GM12874 (cell line): ENCODE results near the gene LMBRD2.

Source experiments
- TF ChIP-seq, protein P1 (sequence below): IDR thresholded peaks from 2 replicates; pipeline ENCODE4 v1.5.1; 2011; ENCODE audit warnings: low read depth, mild to moderate bottlenecking, control low read depth, low read length, moderate library complexity; ENCODE audit not compliant: insufficient read depth

LMBRD2 gene

GRCh38 chr5:36172599-36172998 is 20.9 kb upstream of the LMBRD2 start:
- TF ChIP-seq, protein P1, sequence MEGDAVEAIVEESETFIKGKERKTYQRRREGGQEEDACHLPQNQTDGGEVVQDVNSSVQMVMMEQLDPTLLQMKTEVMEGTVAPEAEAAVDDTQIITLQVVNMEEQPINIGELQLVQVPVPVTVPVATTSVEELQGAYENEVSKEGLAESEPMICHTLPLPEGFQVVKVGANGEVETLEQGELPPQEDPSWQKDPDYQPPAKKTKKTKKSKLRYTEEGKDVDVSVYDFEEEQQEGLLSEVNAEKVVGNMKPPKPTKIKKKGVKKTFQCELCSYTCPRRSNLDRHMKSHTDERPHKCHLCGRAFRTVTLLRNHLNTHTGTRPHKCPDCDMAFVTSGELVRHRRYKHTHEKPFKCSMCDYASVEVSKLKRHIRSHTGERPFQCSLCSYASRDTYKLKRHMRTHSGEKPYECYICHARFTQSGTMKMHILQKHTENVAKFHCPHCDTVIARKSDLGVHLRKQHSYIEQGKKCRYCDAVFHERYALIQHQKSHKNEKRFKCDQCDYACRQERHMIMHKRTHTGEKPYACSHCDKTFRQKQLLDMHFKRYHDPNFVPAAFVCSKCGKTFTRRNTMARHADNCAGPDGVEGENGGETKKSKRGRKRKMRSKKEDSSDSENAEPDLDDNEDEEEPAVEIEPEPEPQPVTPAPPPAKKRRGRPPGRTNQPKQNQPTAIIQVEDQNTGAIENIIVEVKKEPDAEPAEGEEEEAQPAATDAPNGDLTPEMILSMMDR: no peak

- TF ChIP-seq, protein P1: no peak
These were observed 19.2 kb upstream of the LMBRD2 start for GRCh38 chr5:36170832-36171424.

DNA sequence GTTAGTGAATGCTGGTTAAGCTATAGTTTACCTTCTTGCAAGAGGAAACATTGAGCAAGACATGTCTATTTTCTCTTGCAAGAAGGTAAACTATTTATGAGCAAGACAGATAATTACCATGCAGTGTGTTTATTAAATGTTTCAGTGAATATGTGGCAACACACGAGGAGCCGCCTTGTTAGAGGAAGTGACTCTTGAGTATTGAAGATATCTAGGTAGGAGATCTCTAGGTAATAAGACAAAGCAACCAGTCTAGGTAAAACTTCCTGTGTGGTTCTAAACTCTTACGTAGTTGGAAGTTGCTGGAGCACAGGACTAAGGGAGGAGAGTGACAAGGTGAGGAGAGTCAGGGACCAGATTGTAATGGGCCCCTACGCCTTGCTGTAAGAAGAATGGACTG is 17.1 kb upstream of the LMBRD2 start:
- TF ChIP-seq, protein P1: no peak

DNA sequence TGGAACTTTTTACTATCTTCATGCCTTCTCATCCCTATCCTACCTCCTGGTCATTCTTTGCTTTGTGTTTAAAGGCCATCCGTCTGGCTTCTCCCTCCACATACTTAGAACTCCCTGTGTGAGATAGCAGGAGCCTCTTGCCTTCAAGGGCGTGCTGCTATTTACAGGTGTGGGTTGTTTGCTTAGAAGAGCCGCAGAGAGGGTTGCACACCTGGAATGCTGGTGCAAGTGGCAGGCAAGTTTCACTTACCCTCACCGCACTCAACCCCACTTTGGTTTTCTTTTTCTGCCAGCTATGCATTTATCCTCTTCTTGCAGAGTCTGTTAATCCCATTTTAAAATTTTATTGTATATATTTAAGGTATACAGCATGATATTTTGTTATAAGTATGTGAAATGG is 12.8 kb upstream of the LMBRD2 start:
- TF ChIP-seq, protein P1: no peak

GRCh38 chr5:36162810-36163486 is 11.3 kb upstream of the LMBRD2 start:
- TF ChIP-seq, protein P1: no peak

GRCh38 chr5:36161361-36161760 is 9.7 kb upstream of the LMBRD2 start:
- TF ChIP-seq, protein P1: no peak

- TF ChIP-seq, protein P1: no peak
These were observed 8.9 kb upstream of the LMBRD2 start for GRCh38 chr5:36160617-36161016.
